HG03432 (cell line): Measurements from ENCODE around the gene ADARB2.

Experiments used
- ATAC-seq: cut with Tn5 transposase; IDR thresholded peaks from one replicate; pipeline ENCODE4 v1.9.1; 2021; ENCODE audit warnings: mild to moderate bottlenecking, moderate library complexity; ENCODE audit not compliant: unreplicated experiment

Gene ADARB2

GRCh38 chr10:1308962-1309616 lies 428.2 kb downstream of the ADARB2 start:
- no peak for ATAC-seq

- ATAC-seq, result no peak
Observed at GRCh38 chr10:1308173-1308961, 429.0 kb downstream of the ADARB2 start.

- ATAC-seq, result no peak
Observed at GRCh38 chr10:1301143-1301542, 436.2 kb downstream of the ADARB2 start.

- no peak for ATAC-seq
Observed at GRCh38 chr10:1300218-1300617, 437.1 kb downstream of the ADARB2 start.

GRCh38 chr10:1299041-1299726 lies 438.1 kb downstream of the ADARB2 start:
- no peak for ATAC-seq

- ATAC-seq, result no peak
Observed at GRCh38 chr10:1297566-1298301, 439.6 kb downstream of the ADARB2 start.

GRCh38 chr10:1295756-1296480 lies 441.4 kb downstream of the ADARB2 start:
- no peak for ATAC-seq

GRCh38 chr10:1294748-1295147 lies 442.6 kb downstream of the ADARB2 start:
- ATAC-seq, result no peak

- ATAC-seq, result no peak
Observed at GRCh38 chr10:1293636-1294435, 443.5 kb downstream of the ADARB2 start.

- no peak for ATAC-seq
Observed at GRCh38 chr10:1293157-1293556, 444.2 kb downstream of the ADARB2 start.

- no peak for ATAC-seq
Observed at GRCh38 chr10:1292611-1293031, 444.7 kb downstream of the ADARB2 start.

- ATAC-seq, result no peak
Observed at GRCh38 chr10:1291178-1292090, 445.9 kb downstream of the ADARB2 start.

GRCh38 chr10:1290071-1290471 lies 447.3 kb downstream of the ADARB2 start:
- no peak for ATAC-seq

- ATAC-seq, result no peak
Observed at GRCh38 chr10:1289591-1289990, 447.7 kb downstream of the ADARB2 start.

- no peak for ATAC-seq
Observed at GRCh38 chr10:1287971-1288401, 449.3 kb downstream of the ADARB2 start.

GRCh38 chr10:1287487-1287886 lies 449.8 kb downstream of the ADARB2 start:
- ATAC-seq, result no peak

- no peak for ATAC-seq
Observed at GRCh38 chr10:1284076-1284475, 453.2 kb downstream of the ADARB2 start.

GRCh38 chr10:1281405-1281782 lies 455.9 kb downstream of the ADARB2 start:
- no peak for ATAC-seq
